GM04503 (cell line): ENCODE data around the gene HLA-A.
"Not testable (repeated sequence)": the region's sequence is repeated elsewhere in the genome, so short reads cannot be mapped to it uniquely, and the experiment has no call there.

Source experiments
- DNase-seq: peaks from one replicate; pipeline ENCODE4 v3.0.0-alpha.2; 2012; ENCODE audit warnings: low read depth

Gene HLA-A

DNA sequence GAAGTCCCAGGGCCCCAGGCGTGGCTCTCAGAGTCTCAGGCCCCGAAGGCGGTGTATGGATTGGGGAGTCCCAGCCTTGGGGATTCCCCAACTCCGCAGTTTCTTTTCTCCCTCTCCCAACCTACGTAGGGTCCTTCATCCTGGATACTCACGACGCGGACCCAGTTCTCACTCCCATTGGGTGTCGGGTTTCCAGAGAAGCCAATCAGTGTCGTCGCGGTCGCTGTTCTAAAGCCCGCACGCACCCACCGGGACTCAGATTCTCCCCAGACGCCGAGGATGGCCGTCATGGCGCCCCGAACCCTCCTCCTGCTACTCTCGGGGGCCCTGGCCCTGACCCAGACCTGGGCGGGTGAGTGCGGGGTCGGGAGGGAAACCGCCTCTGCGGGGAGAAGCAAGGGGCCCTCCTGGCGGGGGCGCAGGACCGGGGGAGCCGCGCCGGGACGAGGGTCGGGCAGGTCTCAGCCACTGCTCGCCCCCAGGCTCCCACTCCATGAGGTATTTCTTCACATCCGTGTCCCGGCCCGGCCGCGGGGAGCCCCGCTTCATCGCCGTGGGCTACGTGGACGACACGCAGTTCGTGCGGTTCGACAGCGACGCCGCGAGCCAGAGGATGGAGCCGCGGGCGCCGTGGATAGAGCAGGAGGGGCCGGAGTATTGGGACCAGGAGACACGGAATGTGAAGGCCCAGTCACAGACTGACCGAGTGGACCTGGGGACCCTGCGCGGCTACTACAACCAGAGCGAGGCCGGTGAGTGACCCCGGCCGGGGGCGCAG, at the start of gene HLA-A:
TSS of gene HLA-A (plus strand) at position 258 of the 778 bp plus-strand sequence. CDS start at position 280, 22 bp downstream.
- peak; percentile 85 for DNase-seq

DNA sequence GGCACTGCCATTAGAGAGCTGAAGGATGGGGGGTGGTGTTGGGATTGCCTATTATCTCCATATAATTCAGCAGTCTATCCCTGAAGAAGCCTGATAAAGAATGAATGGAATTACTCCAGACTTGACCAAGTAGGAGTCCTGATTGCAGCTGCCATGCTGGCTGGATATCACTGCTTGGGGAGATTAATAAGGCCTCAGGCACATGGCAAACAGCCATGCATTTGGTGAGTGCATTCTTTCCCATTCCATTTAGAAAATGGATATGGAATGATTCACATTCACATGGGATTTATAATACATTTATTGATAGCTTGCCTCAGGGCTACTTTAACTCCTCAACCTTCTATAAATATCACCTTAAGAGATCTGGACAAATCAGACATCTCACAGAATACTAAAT, 49.6 kb upstream of the HLA-A start:
- DNase-seq, result no peak

DNA sequence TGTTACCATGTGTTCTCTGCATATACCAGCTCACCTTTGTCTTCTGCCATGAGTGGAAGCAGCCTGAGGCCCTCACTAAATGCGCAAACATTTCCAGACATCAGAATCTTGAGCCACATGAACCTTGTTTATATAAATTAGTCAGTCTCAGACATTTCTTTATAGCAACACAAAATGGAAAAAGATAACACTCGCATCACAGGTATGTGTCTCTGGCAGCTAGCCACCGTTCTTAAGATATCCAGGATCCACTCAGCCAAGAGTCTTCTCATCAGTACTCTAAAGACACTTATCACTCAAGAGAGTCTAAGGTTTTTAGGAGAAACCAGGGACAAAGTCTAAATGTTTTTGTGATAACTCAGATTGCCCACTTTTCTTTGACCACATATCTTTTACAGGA, 43.1 kb upstream of the HLA-A start:
- DNase-seq, result no peak

DNA sequence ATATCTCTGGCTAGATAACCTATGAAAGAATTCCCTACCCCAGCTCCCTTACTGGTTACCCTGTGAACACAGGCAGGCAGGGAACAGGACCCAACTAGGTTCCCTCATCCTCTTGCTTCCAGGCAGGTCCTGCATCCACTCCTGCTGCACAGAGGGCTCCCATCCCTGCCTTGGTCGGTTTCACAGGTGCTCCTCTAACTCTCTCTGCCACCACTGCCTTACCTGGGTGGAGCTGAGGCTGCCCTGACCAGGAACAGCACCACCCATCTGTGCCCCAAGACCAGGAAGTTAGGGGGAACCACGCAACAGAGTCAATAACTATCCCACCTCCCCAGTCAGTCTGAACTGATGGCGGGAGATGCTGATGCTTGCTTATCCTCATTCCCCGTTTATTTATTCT, 37.0 kb upstream of the HLA-A start:
- DNase-seq, result no peak

DNA sequence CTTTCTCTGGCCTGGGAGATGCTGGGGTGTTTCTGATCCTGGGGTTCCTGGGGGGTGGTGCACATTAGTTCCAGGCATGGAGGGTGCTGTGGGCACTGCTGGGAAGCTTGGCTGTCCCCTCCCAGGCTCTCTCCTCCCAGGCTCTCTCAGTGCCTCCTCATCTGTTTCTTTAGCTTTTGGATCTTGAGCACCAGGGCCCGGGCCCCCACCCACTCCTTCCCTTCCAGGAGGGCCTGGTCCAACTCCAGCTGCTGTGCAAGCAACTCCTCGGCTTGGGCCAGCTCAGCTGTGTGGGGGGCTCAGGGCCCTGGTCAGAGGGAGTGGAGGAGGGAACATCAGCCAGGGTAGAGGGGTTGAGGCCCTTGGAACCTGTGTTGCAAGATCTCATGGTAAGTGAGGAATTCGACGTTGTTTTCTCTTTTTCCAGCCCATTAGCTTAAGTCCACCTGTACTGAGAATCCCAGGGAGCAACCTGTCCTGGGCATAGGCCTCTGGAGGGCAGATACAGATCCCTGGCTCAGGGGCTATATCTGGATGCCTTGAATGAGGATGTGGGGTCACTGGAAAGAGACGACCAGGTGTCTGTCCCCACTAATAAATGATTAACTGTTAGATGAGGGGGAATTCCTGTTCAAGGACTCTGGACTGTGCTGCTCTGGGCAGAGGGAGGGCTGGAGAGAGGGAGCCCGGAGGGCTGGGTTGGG, 34.5 kb upstream of the HLA-A start:
- no peak for DNase-seq

DNA sequence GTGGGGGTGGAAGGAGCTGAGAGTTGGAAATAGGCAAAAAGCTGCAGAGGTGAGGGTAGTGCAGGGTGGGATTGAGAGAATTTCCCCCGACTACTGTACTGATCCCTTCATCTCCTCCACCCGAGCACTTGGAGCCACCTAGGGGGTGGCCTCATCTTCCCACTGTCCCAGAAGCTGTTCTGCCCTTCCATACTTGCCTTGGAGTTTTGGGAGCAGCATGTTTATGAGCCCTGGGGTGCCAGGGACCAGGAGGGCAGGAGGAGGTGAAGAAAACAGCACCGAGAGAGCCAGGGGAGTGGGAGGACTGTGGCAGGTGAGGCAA, 34.0 kb upstream of the HLA-A start:
- DNase-seq, result no peak

DNA sequence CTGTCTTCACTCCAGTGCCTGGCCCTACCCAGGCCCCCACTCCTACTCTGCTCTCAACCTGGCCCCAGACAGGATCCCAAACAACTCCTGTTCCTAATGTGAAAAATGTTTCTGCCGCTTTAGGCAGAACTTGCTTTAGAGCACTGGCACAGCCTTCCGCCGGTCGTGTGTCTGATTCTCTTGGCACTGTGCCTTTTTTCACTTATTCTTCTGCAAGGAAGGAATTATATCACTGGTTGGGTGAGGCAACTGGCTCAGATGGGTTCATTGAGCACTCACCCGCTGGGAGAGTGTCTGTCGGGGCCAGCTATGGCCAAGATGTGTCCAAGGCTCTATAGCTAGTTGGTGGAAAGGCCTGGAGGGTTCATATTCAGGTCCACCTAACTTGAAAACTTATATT, 33.6 kb upstream of the HLA-A start:
- no peak for DNase-seq

DNA sequence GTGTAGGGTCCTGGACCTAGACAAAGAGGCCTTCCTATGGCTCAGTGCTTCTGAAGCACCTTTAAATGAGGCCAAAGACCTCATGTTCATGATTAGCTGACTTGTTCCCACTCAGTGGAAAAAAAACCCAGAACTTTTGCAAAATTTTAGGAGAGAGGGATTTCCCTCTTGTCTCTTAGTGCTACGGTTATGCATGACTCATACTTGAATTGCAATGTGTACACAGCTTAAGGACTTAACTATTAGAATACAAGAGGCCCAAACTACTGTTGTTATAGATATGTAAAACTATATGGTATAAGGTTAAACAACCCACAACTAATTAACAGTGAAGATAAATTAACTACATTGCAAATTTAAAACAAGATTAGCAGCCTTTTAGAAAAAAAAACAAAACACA, 32.3 kb upstream of the HLA-A start:
- DNase-seq, result no peak

DNA sequence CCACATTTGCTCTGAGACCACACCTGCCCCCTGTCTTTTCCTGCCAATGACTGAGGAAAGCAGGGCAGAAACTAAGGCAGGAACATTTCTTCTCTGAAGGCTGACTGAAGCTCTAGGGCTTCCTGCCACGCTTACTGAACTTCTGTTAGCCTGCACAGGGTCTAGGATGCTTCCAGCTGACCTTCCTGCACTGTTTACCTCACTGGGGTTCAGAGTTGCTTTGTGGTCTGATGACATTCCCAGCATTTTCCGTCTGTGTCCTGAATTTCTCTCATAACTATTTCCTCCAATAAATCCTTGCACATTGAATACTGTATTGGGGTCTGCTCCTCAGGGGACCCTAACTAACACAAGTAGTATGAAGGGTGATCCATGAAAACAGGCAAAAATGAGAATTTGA, 29.5 kb upstream of the HLA-A start:
- no peak for DNase-seq

DNA sequence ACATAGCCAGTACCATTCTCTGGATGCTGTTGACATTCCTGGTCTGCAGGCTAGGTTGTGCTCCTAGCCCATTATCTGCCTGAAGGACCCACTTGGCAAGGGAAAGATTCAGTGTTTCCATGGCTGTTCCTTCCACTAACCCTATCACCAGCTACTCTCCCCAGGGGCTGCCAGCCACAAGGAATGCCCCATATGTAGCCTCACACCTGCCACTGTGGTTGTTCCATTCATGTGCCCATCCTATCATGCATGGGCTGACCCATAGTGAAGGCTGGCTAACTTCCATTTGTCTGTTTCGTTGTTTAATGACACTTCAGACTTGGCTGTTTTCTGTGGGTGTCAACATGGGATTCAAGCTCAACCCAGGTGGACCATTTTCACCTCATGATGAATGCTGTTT, 25.6 kb upstream of the HLA-A start:
- DNase-seq, result no peak

DNA sequence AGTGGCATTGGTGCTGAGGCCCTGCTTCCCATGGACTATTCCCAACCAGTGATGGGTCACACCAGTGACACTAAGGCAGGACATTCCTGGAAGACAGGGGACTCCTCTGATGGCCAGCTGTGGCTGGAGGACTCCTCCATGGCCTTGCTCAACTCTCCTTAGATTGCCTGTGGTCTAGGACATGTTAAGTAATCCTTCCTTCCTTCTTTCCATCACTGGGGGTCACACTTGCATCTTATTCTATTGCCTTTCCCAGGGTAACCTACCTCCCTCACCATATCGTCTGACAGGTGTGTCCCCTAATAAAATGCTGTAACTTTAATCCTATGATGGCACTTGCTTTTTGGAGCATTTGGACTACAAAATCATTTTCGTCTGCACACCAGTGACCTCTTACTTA, 24.5 kb upstream of the HLA-A start:
- no peak for DNase-seq

DNA sequence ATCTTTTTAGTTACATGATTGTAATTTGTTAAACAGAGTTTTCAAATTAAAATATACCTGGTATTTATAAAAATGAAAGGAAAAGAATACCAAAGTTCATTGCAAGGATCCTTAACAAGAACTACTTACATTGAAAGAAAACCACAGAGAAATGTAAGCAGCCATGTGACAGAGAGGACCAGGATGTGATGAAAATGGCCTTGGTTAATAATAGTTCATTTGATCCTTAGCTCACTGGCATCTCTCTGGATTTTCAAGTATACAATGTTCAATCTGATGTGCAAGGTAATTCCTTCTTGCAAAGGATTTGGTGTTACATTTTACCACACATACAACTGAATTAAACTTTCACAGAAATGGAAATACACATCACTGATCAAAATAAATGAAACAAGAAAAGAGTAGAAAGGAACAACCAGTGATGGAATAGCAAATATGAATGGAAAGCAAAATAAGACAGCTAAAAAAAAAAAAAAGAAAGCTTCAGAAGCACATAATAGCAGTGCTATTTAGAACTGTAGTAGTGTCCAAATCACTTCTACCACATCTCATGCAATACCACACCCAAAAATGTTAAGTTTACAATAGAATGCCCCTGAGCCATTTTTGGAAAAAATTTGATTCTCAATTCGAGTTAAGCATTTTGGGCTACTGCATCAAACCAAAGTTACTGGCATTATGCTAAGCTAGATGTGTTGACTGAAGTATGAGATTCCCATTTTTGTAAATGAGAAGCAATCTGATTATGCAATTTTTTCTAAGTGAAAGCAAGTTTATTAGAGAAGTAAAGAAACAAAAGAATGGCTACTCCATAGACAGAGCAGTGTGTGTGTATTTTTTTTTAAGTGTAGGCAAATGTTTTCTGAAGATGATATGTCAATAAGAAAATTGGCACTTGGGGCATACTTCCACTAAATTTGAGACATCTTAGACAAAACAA, 22.6 kb upstream of the HLA-A start:
- no peak for DNase-seq

DNA sequence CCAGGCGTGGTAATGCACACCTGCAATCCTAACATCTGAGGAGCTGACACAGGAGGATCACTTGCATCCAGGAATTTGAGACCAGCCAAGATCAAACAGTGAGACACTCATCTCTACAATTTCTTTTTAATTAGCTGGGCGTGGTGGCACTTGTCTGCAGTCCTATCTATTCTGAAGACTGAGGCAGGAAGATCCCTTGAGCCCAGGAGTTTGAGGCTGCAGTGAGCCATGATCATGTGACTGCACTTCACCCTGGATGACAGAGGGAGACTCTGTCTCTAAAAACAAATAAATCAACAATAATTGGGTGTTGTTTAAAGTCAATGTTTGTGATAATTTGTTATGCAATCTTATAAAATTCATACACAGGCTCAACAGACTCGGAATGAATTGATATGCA, 18.0 kb upstream of the HLA-A start:
- no peak for DNase-seq

DNA sequence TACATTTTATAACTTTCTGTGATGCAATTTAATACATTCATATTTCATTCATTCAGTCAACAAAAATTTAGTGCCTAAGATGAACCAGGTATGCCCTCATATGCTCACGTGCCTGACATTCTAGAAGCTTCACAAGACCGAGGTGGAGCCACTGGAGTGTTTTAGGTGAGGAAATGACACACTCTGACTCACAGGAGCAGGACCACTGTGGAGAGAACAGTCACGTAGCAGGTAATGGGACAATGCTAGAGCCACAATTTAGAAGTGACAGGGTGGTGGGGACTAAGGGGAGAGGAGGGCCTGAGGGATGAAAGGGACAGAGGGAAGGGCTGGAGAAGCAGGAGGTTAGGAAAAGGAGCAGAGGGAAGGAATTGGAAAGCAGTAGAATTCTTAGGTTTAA, 17.6 kb upstream of the HLA-A start:
- no peak for DNase-seq

DNA sequence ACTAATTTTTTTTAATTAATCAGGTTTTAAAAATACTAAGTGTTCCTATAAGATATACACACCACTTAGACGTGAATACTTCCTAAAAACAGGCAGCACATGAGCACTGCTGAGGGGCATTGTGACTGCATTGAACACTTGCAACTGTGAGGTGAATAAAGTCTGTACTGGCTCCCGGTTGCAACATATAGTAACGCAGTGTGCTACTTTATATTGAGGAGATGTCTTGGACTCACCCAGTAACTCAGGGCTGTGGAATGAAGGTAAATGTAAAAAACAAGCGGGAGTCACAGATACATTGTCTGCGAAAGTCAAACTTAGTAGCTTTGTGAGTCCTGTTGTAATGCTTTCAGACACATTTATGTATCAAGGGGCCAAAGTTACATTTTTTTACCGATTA, 17.0 kb upstream of the HLA-A start:
- DNase-seq, result no peak

DNA sequence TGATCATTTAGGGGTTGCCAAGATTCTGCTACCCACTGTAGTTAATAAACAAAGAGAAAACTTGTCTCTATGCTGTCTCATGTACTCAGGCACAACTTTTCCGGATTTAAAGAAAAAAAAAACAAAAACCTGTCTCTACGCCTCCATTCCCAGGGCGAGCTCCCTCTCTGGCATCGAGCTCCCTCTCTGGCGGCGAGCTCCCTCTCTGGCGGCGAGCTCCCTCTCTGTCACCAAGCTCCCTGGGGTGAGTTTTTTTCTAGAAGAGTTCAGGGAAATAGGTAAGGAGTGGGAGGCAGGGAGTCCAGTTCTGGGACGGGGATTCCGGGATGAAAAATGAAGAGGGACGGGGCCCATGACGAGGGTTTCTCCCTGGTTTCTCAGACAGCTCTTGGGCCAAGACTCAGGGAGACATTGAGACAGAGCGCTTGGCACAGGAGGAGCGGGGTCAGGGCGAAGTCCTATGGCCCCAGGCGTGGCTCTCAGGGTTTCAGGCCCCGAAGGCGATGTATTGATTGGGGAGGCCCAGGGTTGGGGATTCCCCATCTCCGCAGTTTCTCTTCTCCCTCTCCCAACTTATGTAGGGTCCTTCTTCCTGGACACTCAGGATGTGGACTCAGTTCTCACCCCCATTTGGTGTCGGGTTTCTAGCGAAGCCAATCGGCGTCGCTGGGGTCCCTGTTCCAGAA, 16.5 kb upstream of the HLA-A start:
- DNase-seq, result no peak

DNA sequence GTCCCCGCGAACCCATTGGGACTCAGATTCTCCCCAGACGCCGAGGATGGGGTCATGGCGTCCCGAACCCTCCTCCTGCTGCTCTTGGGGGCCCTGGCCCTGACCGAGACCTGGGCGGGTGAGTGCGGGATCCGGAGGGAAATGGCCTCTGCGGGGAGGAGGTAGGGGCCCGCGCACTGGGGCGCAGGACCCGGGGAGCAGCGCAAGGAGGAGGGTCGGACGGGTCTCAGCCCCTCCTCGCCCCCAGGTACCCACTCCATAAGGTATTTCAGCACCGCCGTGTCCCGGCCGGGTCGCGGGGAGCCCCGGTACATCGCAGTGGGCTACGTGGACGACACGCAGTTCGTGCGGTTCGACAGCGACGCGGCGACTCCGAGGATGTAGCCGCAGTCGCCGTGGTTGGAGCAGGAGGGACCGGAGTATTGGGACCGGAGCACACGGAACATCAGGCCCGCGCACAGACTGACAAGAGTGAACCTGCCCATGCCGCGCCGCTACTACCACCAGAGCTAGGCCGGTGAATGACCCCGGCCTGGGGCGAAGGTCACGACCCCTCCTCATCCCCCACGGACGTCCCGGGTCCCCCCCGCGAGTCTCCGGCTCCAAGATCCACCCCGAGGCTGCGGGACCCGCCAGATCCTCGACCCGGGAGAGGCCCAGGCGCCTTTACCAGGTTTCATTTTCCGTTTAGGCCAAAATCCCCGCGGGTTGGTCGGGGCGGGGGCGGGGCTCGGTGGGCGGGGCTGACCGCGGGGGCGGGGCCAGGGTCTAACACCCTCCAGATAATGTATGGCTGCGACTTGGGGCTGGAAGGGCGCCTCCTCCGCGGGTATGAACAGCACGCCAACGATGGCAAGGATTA, 15.7 kb upstream of the HLA-A start:
- no peak for DNase-seq

DNA sequence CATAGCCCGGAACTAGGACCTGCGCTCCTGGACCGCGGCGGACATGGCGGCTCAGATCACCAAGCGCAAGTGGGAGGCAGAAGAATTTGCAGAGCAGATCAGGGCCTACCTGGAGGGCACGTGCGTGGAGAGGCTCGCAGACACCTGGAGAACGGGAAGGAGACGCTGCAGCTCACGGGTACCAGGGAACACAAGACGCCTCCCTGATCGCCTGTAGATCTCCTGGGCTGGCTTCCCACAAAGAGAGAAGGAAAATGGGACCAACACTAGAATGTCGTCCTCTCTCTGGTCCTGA, 15.1 kb upstream of the HLA-A start:
- no peak for DNase-seq

DNA sequence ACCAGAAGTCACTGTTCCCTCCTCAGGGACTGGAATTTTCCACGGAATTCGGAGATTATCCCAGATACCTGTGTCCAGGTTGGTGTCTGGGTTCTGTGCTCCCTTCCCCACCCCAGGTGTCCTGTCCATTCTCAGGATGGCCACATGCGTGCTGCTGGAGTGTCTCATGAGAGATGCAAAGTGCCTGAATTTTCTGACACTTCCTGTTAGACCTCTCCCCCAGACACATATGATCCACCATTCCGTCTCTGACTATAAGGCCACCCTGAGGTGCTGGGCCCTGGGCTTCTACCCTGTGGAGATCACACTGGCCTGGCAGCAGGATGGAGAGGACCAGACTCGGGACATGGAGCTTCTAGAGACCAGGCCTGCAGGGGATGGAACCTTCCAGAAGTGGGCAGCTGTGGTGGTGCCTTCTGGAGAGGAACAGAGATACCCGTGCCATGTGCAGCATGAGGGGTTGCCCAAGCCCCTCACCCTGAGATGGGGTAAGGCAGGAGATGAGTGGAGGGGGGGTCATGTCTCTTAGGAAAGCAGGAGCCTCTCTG, 14.4 kb upstream of the HLA-A start:
- DNase-seq, result no peak

DNA sequence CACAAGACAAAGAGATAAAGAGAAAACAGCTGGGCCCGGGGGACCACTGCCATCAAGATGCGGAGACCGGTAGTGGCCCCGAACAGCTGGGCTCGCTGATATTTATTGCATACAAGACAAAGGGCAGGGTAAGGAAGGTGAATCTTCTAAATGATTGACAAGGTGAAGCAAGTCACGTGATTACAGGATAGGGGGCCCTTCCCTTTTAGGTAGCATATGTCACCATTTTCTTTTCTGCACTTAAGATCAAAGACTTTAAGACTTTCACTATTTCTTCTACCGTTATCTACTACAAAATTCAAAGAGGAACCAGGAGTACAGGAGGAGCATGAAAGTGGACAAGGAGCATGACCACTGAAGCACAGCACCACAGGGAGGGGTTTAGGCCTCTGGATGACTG, 12.3 kb upstream of the HLA-A start:
- DNase-seq, result not testable (repeated sequence)

DNA sequence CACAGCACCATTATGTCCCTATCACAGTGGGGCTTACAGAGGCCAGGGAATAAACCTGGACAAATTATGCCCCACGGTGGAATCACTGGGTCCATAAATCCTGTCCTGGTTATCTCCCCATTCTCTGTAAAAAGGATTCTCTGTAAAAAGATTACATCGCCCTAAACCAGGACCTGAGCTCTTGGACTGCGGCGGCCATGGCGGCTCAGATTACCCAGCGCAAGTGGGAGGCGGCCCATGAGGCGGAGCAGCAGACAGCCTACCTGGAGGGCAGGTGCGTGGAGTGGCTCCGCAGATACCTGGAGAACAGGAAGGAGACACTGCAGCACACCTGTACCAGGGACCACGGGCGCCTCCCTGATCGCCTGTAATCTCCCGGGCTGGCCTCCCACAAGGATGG, 8.4 kb upstream of the HLA-A start:
- DNase-seq, result no peak
